GM10266 (cell line): ENCODE results near the gene GPR137B.

Experiments used
- DNase-seq: peaks from one replicate; pipeline ENCODE4 v3.0.0; 2012; ENCODE audit errors: extremely low spot score
- TF ChIP-seq, protein P1 (sequence below): IDR thresholded peaks from 2 replicates; pipeline ENCODE4 v1.5.1; 2012; ENCODE audit warnings: mild to moderate bottlenecking, low read depth; ENCODE audit not compliant: control insufficient read depth, insufficient read depth; ENCODE audit errors: missing control alignments

GPR137B gene

DNA sequence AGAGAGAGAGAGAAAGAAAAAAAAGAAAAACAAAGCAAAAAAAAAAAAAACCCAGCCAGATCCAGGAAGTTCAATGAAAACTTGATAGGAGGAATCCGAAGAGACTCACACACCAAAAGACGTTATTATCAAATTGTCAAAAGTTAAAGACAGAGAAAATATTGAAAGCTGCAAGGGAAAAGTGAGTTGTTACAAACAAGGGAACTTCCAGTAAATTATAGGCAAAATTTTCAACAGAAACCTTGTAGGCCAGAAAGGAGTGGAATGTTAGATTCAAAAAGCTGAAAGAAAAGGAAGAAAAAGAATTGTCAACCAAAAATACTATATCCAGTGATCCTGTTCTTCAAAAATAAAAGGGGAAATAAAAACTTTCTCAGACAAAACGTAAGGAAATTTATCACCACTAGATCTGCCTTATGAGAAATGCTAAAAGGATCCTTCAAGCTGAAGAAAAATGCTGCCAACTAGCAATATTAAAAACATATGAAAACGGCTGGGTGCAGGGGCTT is 115.8 kb downstream of the GPR137B start:
- DNase-seq = no peak
- TF ChIP-seq, protein P1, sequence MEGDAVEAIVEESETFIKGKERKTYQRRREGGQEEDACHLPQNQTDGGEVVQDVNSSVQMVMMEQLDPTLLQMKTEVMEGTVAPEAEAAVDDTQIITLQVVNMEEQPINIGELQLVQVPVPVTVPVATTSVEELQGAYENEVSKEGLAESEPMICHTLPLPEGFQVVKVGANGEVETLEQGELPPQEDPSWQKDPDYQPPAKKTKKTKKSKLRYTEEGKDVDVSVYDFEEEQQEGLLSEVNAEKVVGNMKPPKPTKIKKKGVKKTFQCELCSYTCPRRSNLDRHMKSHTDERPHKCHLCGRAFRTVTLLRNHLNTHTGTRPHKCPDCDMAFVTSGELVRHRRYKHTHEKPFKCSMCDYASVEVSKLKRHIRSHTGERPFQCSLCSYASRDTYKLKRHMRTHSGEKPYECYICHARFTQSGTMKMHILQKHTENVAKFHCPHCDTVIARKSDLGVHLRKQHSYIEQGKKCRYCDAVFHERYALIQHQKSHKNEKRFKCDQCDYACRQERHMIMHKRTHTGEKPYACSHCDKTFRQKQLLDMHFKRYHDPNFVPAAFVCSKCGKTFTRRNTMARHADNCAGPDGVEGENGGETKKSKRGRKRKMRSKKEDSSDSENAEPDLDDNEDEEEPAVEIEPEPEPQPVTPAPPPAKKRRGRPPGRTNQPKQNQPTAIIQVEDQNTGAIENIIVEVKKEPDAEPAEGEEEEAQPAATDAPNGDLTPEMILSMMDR = no peak
